K562 (cell line): ENCODE measurements around the gene USP32. TPM values are rescaled to one million over a fixed set of nuclear protein-coding genes. Genes with fewer than 3 reads are reported as not detected.

Source experiments
- BHLHE40 ChIP-seq: IDR thresholded peaks from 2 replicates; pipeline ENCODE4 v1.6.1; 2011; ENCODE audit warnings: low read length, improper control_type of control experiment
- BRD9 ChIP-seq: fragments of 450-650 bp; IDR thresholded peaks from 2 replicates; pipeline ENCODE4 v1.6.1; 2018; ENCODE audit warnings: low read depth; ENCODE audit not compliant: partially characterized antibody
- CC2D1A ChIP-seq: fragments of 450-650 bp; IDR thresholded peaks from 2 replicates; pipeline ENCODE4 v1.6.1; 2017; ENCODE audit warnings: mild to moderate bottlenecking
- ILK ChIP-seq: fragments of 450-650 bp; IDR thresholded peaks from 2 replicates; pipeline ENCODE4 v1.6.1; 2016; ENCODE audit warnings: missing genetic modification characterization, low read depth, mild to moderate bottlenecking, missing compliant biosample characterization, moderate library complexity, borderline replicate concordance
- NCOA4 ChIP-seq: fragments of 450-650 bp; IDR thresholded peaks from 2 replicates; pipeline ENCODE4 v1.6.1; 2018; ENCODE audit warnings: mild to moderate bottlenecking; ENCODE audit not compliant: partially characterized antibody
- NR2C1 ChIP-seq, 2 experiments: fragments of 450-650 bp; IDR thresholded peaks; 2 replicates each; pipeline ENCODE4 v1.6.1; 2017; ENCODE audit warnings: mild to moderate bottlenecking in 2 of 2, antibody characterized with exemption in 1 of 2, inconsistent platforms in 1 of 2, missing compliant biosample characterization in 1 of 2, missing genetic modification characterization in 1 of 2
- SAFB2 ChIP-seq: fragments of 200-400 bp; formaldehyde crosslinking; IDR thresholded peaks from 2 replicates; pipeline ENCODE4 v1.6.1; 2018; ENCODE audit warnings: borderline replicate concordance, low read length, low read depth, moderate library complexity; ENCODE audit not compliant: severe bottlenecking
- SFPQ ChIP-seq: fragments of 200-400 bp; formaldehyde crosslinking; IDR thresholded peaks from 2 replicates; pipeline ENCODE4 v1.6.1; 2017; ENCODE audit warnings: mild to moderate bottlenecking, low read depth, low read length, moderate library complexity
- SMAD4 ChIP-seq: fragments of 250-450 bp; sonication (Bioruptor Pico); conservative IDR thresholded peaks from 2 replicates; pipeline ENCODE4 v1.8.0; 2021; ENCODE audit warnings: inconsistent platforms, mild to moderate bottlenecking, moderate library complexity
- ZBTB1 ChIP-seq: sonication (generic); formaldehyde crosslinking; IDR thresholded peaks from 2 replicates; pipeline ENCODE4 v1.8.1; 2023; ENCODE audit warnings: missing genetic modification reagents, low read depth, mild to moderate bottlenecking, borderline replicate concordance
- ZNF197 ChIP-seq: fragments of 200-800 bp; sonication (Bioruptor generic); IDR thresholded peaks from 2 replicates; pipeline ENCODE4 v1.6.1; 2016; ENCODE audit warnings: low read depth, missing genetic modification characterization, missing compliant biosample characterization
- ZNF41 ChIP-seq: fragments of 250-450 bp; sonication (Bioruptor Pico); conservative IDR thresholded peaks from 2 replicates; pipeline ENCODE4 v1.4.0; 2020; ENCODE audit warnings: mild to moderate bottlenecking
- ZNF766 ChIP-seq: fragments of 200-800 bp; sonication (Bioruptor generic); conservative IDR thresholded peaks from 2 replicates; pipeline ENCODE4 v1.6.1; 2016; ENCODE audit warnings: missing genetic modification characterization, missing compliant biosample characterization
- polyA plus RNA-seq, 8 experiments: library from polyadenylated mRNA; depleted of rRNA in 4 of 8; stranded (reverse) in 5 of 8; unstranded in 3 of 8; fragments of >200 nt; fragmentation: Nextera tagmentation in 2 of 8; fragmentation: Illumina TruSeq in 1 of 8; extraction: Ambion mirVana in 2 of 8; extraction: Trizol in 1 of 8; gene quantifications; 2 replicates each; pipeline versions ENCODE4 v1.2.1 to v1.2.3, GENCODE V29; 2011 to 2014; ENCODE audit warnings: inconsistent platforms in 1 of 8, missing spikeins in 1 of 8
- total RNA-seq, 7 experiments: library from RNA; depleted of rRNA in 6 of 7; stranded (reverse); fragments of >200 nt in 6 of 7; fragmentation: Illumina TruSeq in 2 of 7; extraction: Trizol in 2 of 7; gene quantifications; 2 replicates each; pipeline versions ENCODE4 v1.2.1 to v1.2.3, GENCODE V29; 2011 to 2021; ENCODE audit warnings: low replicate concordance in 1 of 7
- TF ChIP-seq, protein P1 (sequence below), 2 experiments: fragments of 450-650 bp; formaldehyde crosslinking in 1 of 2; IDR thresholded peaks; 2 replicates each; pipeline versions ENCODE4 v1.4.0 to v1.6.1; 2014 to 2020; ENCODE audit warnings: mild to moderate bottlenecking in 2 of 2, borderline replicate concordance in 1 of 2, low read depth in 1 of 2
- TF ChIP-seq, protein P2 (sequence below): fragments of 250-450 bp; sonication (Bioruptor Pico); IDR thresholded peaks from 2 replicates; pipeline ENCODE4 v1.8.0; 2022; ENCODE audit warnings: inconsistent platforms

The USP32 gene
- total and polyA plus RNA-seq, 9 of the 15 experiments (the other 6 are each of a cell fraction or from before 2014, with no cell fraction given), result 18.0 to 69.3 (median 47.1) TPM

GRCh38 chr17:60142872-60143499, 248.9 kb downstream of the USP32 start (continued):
- TF ChIP-seq SFPQ, result no peak
- TF ChIP-seq NR2C1 (IDR thresholded peaks at IDR 0.05), result no peak
- no peak for TF ChIP-seq NR2C1 (tag; IDR thresholded peaks at IDR 0.05)
- no peak for TF ChIP-seq BHLHE40
- no peak for TF ChIP-seq ZBTB1
- TF ChIP-seq BRD9, result no peak
- TF ChIP-seq ZNF41 (CRISPR knock-in tag), result no peak
- TF ChIP-seq SMAD4 (CRISPR knock-in tag), result 0 out of 2 replicates have a peak, but pooled peaks have one; percentile 21
- TF ChIP-seq ILK, result no peak
- no peak for TF ChIP-seq ZNF766 (CRISPR knock-in tag)
- no peak for TF ChIP-seq NCOA4
- no peak for TF ChIP-seq ZNF197 (CRISPR knock-in tag)
- TF ChIP-seq, protein P1, sequence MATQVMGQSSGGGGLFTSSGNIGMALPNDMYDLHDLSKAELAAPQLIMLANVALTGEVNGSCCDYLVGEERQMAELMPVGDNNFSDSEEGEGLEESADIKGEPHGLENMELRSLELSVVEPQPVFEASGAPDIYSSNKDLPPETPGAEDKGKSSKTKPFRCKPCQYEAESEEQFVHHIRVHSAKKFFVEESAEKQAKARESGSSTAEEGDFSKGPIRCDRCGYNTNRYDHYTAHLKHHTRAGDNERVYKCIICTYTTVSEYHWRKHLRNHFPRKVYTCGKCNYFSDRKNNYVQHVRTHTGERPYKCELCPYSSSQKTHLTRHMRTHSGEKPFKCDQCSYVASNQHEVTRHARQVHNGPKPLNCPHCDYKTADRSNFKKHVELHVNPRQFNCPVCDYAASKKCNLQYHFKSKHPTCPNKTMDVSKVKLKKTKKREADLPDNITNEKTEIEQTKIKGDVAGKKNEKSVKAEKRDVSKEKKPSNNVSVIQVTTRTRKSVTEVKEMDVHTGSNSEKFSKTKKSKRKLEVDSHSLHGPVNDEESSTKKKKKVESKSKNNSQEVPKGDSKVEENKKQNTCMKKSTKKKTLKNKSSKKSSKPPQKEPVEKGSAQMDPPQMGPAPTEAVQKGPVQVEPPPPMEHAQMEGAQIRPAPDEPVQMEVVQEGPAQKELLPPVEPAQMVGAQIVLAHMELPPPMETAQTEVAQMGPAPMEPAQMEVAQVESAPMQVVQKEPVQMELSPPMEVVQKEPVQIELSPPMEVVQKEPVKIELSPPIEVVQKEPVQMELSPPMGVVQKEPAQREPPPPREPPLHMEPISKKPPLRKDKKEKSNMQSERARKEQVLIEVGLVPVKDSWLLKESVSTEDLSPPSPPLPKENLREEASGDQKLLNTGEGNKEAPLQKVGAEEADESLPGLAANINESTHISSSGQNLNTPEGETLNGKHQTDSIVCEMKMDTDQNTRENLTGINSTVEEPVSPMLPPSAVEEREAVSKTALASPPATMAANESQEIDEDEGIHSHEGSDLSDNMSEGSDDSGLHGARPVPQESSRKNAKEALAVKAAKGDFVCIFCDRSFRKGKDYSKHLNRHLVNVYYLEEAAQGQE (IDR thresholded peaks at IDR 0.05; ENCODE audit: borderline replicate concordance), result peak; percentile 87
- TF ChIP-seq, protein P1 (CRISPR knock-in tag; IDR thresholded peaks at IDR 0.05; ENCODE audit: low read depth), result no peak
- TF ChIP-seq, protein P2, sequence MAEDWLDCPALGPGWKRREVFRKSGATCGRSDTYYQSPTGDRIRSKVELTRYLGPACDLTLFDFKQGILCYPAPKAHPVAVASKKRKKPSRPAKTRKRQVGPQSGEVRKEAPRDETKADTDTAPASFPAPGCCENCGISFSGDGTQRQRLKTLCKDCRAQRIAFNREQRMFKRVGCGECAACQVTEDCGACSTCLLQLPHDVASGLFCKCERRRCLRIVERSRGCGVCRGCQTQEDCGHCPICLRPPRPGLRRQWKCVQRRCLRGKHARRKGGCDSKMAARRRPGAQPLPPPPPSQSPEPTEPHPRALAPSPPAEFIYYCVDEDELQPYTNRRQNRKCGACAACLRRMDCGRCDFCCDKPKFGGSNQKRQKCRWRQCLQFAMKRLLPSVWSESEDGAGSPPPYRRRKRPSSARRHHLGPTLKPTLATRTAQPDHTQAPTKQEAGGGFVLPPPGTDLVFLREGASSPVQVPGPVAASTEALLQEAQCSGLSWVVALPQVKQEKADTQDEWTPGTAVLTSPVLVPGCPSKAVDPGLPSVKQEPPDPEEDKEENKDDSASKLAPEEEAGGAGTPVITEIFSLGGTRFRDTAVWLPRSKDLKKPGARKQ (CRISPR knock-in tag), result no peak
- no peak for TF ChIP-seq SAFB2
- TF ChIP-seq CC2D1A, result peak; percentile 45; the same call in 1 of the 2 replicates
- TF ChIP-seq, all 486 proteins: peak for 24
